AG20443 (cell line): ENCODE data around the gene CEPT1.
A peak's percentile ranks its signal among the peaks of the same experiment; 100 is the strongest.

Source experiments
- DNase-seq: peaks from one replicate; pipeline ENCODE4 v3.0.0; 2012; ENCODE audit warnings: low spot score, mixed read lengths

The CEPT1 gene

GRCh38 chr1:111147948-111148347, 7.9 kb downstream of the CEPT1 start:
- no peak for DNase-seq

- no peak for DNase-seq
Measured at GRCh38 chr1:111148376-111148881, 8.4 kb downstream of the CEPT1 start.

- DNase-seq, result no peak
Measured at GRCh38 chr1:111151838-111152237, 11.8 kb downstream of the CEPT1 start.

- no peak for DNase-seq
Measured at GRCh38 chr1:111154021-111154999, 14.3 kb downstream of the CEPT1 start.

- DNase-seq, result no peak
Measured at GRCh38 chr1:111157431-111157830, 17.4 kb downstream of the CEPT1 start.

GRCh38 chr1:111161843-111162487, 21.9 kb downstream of the CEPT1 start:
- no peak for DNase-seq

- no peak for DNase-seq
Measured at GRCh38 chr1:111162488-111162880, 22.5 kb downstream of the CEPT1 start.

- no peak for DNase-seq
Measured at GRCh38 chr1:111163363-111163762, 23.3 kb downstream of the CEPT1 start.

- no peak for DNase-seq
Measured at GRCh38 chr1:111164151-111164550, 24.1 kb downstream of the CEPT1 start.

GRCh38 chr1:111172463-111172862, 32.4 kb downstream of the CEPT1 start:
- no peak for DNase-seq

GRCh38 chr1:111174070-111174469, 34.0 kb downstream of the CEPT1 start:
- DNase-seq, result no peak

- no peak for DNase-seq
Measured at GRCh38 chr1:111175349-111175748, 35.3 kb downstream of the CEPT1 start.

GRCh38 chr1:111176678-111177077, 36.7 kb downstream of the CEPT1 start:
- no peak for DNase-seq

GRCh38 chr1:111179968-111180533, 40.0 kb downstream of the CEPT1 start:
- no peak for DNase-seq

- DNase-seq, result no peak
Measured at GRCh38 chr1:111182052-111182451, 42.0 kb downstream of the CEPT1 start.

GRCh38 chr1:111183308-111184069, 43.5 kb downstream of the CEPT1 start:
- DNase-seq, result no peak

GRCh38 chr1:111184663-111185062, 44.6 kb downstream of the CEPT1 start:
- no peak for DNase-seq

GRCh38 chr1:111190931-111191451, 51.0 kb downstream of the CEPT1 start:
- DNase-seq, result peak; percentile 76

GRCh38 chr1:111191496-111191895, 51.5 kb downstream of the CEPT1 start:
- DNase-seq, result peak; percentile 91

- no peak for DNase-seq
Measured at GRCh38 chr1:111192074-111192473, 52.1 kb downstream of the CEPT1 start.

GRCh38 chr1:111192658-111193519, 52.9 kb downstream of the CEPT1 start:
- DNase-seq, result peak; percentile 25
